Stimulated activated CD4-positive, alpha-beta T cell treated with anti-CD3 and anti-CD28 coated beads, Interleukin-15, amount 100 ng/mL, for 24 hours (primary cell): Measurements from ENCODE around the gene ZNF157.
"Not testable (repeated sequence)": the region's sequence is repeated elsewhere in the genome, so short reads cannot be mapped to it uniquely, and the experiment has no call there.

Source experiments
- DNase-seq: peaks from one replicate; pipeline ENCODE4 v3.0.0-alpha.2; 2020

ZNF157 gene

DNA sequence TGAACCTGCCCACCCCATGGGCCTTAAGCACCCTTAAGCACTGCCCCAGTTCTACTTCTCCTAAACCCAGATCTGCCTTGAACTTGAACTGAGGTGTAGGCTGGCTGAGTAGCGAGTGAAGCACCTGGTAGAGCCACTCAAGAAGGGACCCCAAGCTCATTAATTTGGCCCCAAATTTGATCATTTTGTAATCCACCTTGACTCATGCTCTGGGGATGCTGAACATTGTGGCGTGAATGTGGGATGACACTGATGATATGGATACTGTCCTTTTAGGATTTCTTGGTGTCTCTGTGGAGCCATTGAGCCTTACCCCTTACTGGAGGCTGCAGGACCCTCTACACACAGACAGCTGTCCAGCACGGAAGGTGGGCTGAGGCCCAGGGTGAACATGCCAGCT, at the start of gene ZNF157:
Gene ZNF157 (plus strand): TSS at position 301 of the 400 bp plus-strand sequence. CDS start 91 bp downstream, at position 392.
- DNase-seq, result no peak

DNA sequence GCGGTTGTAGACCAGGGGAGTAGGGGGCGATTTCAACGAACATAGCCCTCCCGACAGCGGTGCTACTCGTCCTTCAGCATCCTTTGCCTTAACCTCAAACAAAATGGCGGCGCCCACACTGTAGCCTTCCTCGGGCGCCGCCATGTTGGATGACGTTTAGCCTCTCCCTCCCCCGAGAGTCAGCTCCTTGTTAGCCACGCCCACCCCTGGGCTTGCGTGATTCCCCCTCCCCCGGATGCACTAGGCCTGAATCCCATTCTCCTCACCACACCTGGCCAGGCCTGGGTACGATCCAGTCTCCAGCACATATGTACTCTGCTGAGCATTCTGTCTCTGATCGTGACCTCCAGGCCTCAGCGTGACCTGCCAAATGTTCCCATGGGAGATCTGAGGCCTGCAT, 49.0 kb upstream of the ZNF157 start:
- no peak for DNase-seq

DNA sequence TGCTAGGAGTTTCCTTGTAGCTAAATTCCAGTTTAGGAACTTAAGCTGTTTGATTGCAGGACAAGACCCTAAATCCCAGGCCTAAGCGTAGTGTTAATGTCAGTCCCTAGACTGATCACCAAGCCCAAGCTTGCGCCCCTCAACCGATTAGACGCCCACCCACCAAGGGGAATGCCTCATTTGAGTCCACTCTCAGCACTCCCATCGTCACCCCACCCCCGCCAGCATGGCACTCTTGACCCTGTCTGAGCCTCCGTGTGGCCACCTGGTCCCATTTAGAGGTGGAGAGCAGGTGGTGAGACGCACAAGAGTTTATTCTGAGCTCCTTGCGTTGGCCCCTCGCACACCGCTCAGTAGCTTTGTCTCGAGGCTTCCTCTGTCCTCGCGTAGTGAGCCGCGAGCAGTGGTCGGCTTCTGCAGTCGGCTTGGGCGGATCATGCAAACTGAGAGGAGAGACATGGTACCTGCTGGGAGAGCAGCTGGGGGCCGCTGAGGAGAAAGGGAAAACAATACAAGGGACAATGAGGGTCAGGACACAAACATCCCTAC, 48.5 kb upstream of the ZNF157 start:
- DNase-seq, result no peak

DNA sequence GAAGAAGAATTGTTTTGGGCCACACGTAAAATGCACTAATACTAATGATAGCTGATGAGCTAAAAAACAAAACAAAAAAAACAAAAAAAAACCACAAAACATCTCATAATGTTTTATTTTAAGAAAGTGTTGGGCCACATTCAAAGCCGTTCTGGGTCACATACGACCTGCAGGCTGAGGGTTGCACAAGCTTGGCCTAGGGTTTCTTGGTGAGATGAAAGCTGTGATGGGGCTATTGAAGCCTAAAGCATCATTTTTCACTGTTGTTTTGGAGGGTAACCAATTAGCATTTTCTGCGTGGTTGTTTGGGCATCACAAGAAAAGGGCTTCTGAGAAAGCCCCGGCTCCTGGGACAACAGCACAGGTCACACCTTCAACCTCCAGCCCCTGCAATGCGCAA, 42.5 kb upstream of the ZNF157 start:
- DNase-seq, result no peak

DNA sequence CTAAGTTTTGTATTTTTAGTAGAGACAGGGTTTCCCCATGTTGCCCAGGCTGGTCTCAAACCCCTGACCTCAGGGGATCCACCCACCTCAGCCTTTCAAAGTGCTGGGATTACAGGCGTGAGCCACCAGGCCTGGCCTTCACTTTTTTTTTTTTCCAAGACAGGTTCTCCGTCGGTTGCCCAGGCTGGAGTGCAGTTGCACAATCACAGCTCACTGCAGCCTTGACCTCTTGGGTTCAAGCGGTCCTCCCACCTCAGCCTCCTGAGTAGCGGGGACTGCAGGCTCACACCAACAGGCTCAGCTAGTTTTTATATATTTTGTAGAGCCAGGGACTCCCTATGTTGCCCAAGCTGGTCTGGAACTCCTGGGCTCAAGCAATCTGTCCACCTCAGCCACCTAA, 37.6 kb upstream of the ZNF157 start:
- DNase-seq, result not testable (repeated sequence)

DNA sequence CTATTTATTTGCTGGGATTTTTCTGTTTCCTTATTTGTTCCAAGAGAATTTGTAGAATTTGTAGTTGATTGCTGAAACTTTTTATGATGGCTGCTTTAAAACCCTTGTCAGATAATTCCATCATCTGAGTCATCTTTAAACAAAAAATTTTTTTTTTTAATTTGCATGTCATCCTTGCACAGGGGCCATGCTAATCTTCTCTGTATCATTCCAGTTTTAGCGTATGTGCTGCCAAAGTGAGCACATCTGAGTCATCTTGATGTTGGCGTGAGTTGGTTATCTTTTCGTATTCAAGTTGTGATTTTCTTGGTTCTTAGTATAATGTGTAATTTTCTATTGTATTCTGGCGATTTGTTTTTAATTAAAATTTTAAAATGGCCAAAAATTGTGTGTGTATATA, 18.7 kb upstream of the ZNF157 start:
- DNase-seq, result no peak

DNA sequence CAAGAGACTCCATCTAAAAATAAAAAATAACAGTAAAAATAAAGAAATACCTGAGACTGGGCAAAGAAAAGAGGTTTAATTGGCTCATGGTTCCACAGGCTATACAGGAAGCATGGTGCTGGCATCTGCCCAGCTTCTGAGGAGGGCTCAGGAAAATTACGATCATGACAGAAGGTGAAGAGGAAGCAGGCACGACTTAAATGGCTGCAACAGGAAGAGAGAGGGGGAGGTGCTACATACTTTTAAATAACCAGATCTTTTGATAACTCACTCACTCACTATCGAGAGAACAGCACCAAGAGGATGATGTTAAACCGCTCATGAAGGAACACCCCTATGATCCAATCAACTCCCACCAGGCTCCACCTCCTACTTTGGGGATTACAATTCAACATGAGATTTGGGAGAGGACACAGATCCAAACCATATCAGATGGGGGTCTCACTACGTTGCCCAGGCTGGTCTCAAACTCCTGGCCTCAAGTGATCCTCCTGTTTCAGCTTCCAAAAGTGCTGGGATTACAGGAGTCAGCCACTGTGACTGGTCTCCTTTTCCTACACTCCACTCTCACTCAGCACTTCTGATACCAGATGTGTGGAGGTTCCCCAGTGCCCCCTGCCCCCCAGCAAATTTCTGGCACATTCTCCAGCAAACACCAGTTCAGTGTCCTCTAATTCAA, 11.9 kb upstream of the ZNF157 start:
- DNase-seq, result peak; percentile 15

DNA sequence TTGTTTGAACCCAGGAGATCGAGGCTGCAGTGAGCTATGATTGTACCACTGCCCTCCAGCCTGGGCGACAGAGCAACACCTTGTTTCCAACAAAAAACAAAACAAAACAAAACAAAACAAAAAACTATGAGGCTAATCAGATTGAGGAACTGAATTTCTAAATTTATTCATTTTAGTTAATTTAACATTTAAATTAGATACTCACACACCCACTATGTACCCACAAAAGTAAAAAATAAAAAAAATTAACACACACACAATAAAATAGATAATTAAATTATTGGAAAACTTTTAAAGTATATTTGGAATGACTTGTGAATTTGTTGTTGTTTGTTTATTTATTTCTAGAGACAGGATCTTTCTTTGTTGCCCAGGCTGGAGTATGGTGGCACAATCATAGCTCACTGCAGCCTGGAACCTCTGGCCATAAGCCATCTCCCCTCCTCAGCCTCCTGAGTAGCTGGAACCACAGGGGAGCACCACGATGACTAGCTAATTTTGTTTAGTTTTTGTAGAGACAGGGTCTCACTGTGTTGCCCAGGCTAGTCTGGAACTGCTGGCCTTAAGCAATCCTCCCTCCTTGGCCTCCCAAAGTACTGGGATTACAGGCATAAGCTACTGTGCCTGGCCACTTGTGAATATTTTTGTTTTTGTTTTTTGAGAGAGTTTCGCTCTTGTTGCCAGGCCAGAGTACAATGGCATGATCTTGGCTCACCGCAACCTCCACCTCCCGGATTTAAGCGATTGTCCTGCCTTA, 9.8 kb upstream of the ZNF157 start:
- DNase-seq, result no peak

DNA sequence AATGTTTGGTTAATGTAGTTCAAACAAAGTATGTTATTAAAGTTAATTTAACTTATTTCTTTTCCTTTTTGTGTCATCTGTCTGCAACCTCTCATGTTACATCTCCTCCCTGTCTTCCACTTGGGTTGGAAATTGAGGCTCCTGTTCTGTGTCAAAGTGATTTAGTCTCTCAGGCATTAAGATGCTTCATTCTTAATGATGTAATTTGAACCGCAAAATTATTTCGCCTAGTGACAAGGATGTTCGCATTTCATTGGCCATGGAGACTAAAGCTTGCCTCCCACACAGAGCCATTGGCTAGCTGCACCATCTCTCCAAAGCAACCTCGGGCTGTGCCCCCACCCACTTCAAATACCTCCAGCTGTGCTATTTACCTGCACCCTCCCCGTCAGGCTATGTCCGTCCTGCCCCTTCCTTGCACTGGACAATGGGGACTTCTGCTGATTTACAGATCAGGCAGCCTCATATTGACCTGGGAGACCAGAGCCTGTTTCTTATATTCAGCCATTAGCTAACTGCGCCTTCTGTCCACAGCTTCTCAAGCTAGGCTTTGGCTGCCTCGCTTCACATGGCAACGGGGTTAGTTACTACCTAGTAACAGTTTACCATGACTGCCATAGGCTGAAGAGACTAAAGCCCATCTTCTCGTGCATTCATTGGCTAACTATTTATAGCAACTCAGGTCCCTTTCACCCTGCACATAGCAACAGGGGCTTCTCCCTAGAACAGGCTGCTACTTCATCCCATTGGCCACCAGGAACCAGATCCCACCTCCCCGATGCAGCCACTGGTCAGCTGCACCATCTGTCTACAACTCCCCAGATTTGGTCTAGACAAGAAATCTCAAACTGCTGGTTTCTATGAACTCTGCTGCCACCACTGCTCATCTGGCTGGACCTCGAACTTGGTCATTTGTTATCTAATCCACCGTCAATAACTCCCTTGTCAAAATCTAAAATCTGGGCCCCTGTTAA, 8.6 kb upstream of the ZNF157 start:
- DNase-seq, result no peak

DNA sequence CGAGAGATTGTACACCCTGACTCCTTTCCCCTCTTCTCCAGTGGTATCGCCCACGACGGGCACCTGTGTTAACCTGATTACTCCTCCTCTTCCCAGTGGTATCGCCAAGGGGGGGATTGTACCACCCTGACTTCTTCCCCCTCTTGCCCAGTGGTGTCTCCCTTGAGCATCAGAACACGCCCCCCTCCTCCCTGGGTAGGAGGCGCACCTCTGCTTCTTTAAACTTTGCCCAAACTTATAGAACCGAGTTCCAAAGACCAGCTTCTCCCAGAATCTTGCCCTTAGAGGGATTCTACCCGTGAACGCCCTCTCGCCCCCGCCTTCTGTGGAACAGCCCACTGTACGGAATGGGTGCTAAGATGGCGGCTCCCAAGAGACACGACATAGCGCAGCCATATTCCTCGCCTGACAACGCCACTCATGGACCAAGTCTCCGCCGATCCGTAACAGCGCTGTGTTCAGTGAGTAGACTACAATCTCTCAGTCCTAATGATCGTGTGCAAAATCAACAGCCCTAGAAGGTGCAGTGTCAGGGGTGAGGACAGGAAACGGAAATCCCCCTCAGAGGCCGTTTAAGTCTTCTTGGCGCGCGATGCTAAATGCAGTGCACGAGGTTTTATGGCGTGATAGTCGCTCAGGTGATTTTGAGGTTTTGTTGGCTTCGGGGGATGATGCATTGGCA, 4.2 kb upstream of the ZNF157 start:
- peak; percentile 73 for DNase-seq

DNA sequence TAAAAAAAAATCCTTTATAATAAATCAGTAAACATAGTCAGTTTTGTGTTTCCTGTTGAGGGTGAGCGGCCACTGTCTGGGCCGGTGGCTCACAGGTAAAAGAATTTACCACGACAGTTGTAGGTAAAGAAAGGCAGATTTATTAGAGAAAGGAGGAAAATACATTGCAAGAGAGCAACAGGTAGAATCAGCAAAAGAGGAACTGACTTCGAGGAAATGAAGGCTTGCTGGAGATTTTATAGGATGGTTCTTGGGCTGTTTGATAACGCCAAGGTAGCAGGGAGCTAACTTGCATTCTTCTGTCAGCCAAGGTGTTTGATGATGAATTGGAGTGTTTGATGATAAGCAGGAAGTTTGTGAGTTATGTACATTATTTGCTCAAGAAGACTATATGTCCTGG, 2.8 kb downstream of the ZNF157 start:
- DNase-seq, result no peak

DNA sequence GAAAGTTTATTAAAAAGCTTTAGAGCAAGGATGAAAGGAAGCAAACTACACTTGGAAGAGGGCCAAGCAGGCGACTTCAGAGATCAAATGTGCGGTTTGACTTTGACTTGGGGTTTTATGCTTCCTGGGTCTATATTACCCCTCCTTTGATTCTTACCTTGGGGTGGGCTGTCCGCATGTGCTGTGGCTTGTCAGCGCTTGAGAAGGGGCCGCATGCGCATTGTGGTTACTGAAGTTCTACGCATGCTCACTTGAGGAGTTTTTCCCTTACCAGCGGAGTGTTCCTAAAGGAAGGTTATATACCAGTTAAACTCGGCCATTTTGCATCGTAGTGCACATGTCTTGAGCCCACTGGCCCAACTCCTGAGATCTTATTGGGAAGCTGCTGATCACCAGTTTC, 9.9 kb downstream of the ZNF157 start:
- DNase-seq, result peak; percentile 66

DNA sequence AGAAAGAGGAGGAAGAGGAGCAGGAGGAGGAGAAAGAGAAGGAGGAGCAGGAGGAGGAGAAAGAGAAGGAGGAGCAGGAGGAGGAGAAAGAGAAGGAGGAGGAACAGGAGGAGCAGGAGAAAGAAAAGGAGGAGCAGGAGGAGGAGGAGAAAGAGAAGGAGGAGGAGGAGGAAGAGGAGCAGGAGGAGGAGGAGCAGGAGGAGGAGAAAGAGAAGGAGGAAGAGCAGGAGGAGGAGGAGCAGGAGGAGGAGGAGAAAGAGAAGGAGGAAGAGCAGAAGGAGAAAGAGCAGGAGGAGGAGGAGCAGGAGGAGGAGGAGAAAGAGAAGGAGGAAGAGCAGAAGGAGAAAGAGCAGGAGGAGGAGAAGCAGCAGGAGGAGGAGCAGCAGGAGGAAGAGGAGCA, 10.5 kb downstream of the ZNF157 start:
- DNase-seq, result not testable (repeated sequence)

DNA sequence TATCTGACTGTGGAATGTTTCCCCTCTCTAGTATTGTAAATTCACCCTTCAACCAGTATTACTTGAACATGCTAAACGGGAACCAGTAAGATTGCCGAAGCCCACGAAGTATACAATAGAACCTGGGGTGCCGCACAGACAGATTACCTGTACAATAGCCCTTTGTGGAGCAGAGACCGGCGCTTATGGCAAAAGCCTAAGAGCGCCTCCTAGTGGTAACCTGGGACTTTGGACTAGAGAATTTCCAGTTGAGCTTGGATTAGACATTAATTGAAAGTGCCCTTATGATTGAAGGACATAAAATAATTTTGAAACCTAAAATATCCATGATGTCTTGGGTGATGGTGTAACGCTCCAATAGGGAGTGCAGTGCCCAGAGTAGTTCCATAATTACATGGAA, 14.1 kb downstream of the ZNF157 start:
- DNase-seq, result peak; percentile 71

DNA sequence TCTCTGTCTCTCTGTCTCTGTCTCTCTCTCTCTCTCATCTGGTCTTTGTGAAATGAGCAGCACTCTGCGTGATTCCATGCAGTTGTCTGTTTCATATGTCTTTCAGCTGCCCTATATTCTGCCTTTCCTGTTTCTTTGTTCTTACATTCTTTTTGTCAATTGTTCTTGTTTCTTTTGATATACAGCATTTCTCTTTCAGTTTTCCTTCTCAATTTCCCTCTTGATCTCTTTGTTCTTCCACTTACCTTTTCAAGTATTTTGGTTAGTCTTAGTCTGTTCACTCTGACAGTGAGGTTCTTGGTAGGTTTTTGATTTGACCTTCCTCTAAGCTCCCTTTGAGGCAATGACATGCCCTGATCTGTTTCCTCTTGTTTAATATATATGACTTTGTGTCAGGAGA, 20.4 kb downstream of the ZNF157 start:
- no peak for DNase-seq

DNA sequence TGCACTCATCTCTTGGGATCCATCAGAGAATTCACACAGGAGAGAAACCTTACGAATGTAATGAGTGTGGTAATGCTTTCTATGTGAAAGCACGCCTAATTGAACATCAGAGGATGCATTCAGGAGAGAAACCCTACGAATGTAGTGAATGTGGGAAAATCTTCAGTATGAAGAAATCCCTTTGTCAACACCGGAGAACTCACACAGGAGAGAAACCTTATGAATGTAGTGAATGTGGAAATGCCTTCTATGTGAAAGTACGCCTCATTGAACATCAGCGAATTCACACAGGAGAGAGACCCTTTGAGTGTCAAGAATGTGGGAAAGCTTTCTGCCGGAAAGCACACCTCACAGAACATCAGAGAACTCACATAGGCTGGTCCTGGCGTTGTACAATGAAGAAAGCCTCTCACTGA, 42.8 kb downstream of the ZNF157 start:
- DNase-seq, result no peak

DNA sequence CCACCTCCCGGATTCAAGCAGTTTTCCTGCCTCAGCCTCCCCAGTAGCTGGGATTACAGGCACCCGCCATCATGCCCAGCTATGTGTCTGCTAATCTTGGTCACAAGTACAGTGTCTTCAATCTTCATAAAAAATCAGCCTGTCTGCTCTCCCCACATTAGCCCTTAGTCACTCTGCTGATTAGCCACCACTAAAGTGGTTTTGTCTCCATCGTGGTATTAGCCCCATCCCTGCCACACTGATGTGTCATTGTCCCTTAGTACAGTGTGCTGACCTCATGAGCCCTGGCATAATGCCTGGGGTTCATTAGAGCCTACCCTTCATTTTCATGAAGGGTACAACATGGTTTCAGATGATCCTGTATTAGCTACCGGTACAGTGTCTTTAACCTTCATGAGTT, 49.9 kb downstream of the ZNF157 start:
- DNase-seq, result no peak

DNA sequence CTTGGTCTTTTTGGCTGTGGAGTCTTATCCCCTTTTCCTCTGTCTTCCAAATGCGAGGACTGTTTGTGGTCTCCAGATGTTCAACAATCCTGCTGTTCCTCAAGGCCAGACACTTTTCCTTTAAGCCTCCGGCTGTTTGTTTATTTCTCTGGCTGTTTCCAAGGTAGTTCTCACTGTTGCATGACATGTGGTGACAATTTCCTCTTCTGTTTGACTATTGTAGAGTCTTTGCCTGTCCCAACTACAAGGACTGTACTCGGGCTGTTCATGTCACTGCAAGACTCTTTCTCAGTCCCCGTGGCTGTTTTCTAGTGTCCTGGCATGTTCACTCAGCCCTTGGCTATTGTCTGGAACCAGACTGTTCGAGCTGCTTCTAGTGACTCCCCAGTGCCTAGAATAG, 50.6 kb downstream of the ZNF157 start:
- no peak for DNase-seq

DNA sequence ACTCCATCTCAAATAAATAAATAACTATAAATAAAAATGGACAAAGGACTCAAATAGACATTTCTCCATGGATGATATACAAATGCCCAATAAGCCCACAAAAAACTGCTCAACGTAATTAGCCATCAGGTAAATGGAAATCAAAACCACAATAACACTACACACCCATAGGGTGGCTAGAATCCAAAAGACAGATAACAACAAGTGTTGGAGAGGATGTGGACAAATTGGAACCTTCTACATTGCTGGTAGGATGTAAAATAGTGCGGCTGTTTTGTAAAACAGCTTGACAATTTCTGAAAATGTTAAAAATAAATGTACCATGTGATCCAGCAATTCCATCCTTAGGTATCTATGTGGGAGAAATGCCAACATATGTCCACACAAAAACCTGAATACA, 52.1 kb downstream of the ZNF157 start:
- DNase-seq, result no peak

DNA sequence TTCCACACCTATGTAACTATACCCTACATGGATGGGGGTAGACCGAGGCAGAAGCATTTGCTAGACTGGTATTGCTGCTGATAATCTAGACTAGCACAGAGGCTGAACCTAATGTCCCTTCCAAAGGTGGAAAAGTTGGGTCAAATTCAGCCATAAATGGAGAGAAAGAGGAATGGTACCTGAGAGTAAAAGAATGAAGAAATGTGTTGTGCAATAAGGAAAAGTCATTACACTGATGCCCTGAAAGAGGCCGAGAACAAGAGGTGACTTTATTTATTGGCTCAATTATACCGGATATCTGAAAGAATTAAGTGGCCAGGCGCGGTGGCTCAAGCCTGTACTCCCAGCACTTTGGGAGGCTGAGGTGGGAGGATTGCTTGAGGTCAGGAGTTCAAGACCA, 60.5 kb downstream of the ZNF157 start:
- DNase-seq, result no peak

DNA sequence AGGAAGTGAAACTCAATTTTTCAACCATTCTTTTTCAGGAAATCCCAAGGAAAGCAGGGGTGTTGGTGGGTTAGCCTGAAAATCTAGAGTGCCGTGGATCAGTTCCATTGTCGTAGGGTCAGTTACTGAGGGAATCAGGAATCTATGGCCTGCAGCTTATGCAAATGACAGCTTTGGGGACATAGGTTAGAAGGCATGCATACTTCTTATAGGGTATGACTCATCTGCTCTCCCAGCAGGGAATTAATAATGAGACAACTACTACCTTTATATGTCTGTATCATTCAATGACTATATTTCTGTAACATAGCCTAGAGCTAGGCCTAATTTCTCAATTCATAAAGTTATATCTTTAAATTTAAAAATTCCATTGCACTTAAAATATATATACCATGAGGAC, 76.1 kb downstream of the ZNF157 start:
- no peak for DNase-seq

DNA sequence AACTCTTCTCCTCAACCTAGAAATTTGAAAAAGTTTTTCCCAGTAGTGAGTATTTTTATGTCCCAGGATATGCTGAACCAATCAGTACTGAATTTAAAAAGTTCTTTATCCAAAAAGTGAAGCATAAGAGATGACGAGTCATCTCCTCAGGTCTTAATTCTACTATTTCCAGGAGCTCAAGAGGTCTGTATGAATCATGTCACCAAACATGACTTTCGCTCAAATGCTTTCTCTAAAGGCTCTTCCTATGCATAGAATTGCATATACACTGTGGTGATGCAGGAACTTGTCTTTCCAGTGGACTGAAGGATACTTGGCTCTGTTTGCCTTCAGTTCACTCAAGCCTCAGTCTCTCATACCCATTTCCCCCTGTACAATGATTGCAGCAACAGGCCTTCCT, 76.6 kb downstream of the ZNF157 start:
- DNase-seq, result no peak

DNA sequence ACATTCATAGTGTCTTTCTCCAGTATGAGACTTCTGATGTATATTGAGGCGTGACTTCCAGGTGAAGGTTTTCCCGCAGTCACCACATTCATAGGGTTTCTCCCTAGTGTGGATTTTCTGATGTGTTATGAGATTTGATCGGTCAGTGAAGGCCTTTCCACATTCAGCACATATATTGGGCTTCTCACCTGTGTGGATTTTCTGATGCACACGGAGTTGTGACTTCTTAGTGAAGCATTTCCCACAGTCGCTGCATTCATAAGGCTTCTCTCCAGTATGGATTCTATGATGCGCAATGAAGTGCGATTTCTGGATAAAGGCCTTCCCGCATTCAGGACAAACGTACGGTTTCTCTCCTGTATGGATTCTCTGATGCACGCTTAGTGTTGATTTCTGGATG, 77.2 kb downstream of the ZNF157 start:
- DNase-seq, result no peak
